Right lobe of liver (tissue), 6 donors: ENCODE data around the gene PTPRCAP. TPM values are rescaled to one million over a fixed set of nuclear protein-coding genes. Genes with fewer than 3 reads are reported as not detected.

Experiments used
- ATAC-seq, 4 donors: fragments of 200-7000 bp; cut with Tn5 transposase; one replicate each; pipeline ENCODE4 v1.9.1; 2020; ENCODE audit warnings: mild to moderate bottlenecking in 4 of 4, moderate library complexity in 4 of 4
- DNase-seq, 3 donors: peaks; one replicate each; pipeline ENCODE4 v3.0.0-alpha.2; 2020
- H3K27ac ChIP-seq, 3 donors: fragments of 200-600 bp; one replicate each; pipeline ENCODE4 v1.8.0; 2022
- H3K27me3 ChIP-seq, 2 donors: fragments of 200-600 bp; one replicate each; pipeline ENCODE4 v1.8.0; 2022
- H3K36me3 ChIP-seq, 4 donors: fragments of 200-600 bp; sonication (generic) in 1 of 4; one replicate each; pipeline versions ENCODE4 v1.5.1 to v1.8.0; 2017 to 2022; ENCODE audit warnings: control low read depth in 1 of 4
- H3K4me1 ChIP-seq, 4 donors: fragments of 200-600 bp; sonication (generic) in 1 of 4; one replicate each; pipeline versions ENCODE4 v1.5.1 to v1.8.0; 2017 to 2022; ENCODE audit warnings: control low read depth in 1 of 4
- H3K4me3 ChIP-seq, 3 donors: fragments of 200-600 bp; one replicate each; pipeline ENCODE4 v1.8.0; 2022
- H3K9me3 ChIP-seq, 4 donors: fragments of 200-600 bp; sonication (generic) in 1 of 4; one replicate each; pipeline versions ENCODE4 v1.5.1 to v1.8.0; 2017 to 2022; ENCODE audit warnings: control low read depth in 1 of 4
- CTCF ChIP-seq, 4 donors: fragments of 200-600 bp in 3 of 4; fragments of 450-650 bp in 1 of 4; IDR thresholded peaks; one replicate each; pipeline versions ENCODE4 v1.5.1 to v1.8.0; 2016 to 2022; ENCODE audit warnings: antibody characterized with exemption in 4 of 4, mild to moderate bottlenecking in 2 of 4
- POLR2A ChIP-seq: fragments of 450-650 bp; IDR thresholded peaks from one replicate; pipeline ENCODE4 v1.6.1; 2017; ENCODE audit warnings: antibody characterized with exemption, mild to moderate bottlenecking
- WGBS: methylation state at CpG from one replicate; pipeline ENCODE4 v1.1.6; 2018; ENCODE audit warnings: low coverage, low lambda C conversion rate; ENCODE audit not compliant: insufficient coverage; ENCODE audit errors: missing lambda C conversion rate; 5-methylcytosine and 5-hydroxymethylcytosine counted together
- intact Hi-C, 2 donors: fragments of 100-400 bp; cut with DNase I; formaldehyde crosslinking; loops; one replicate each; pipeline versions ENCODE4 v1.11.2 to v1.14.1; 2022
- total RNA-seq, 6 experiments: library from RNA; depleted of rRNA in 2 of 6; stranded (reverse); fragments of >200 nt in 2 of 6; fragmentation: NEBNext Ultra II Directional in 3 of 6; extraction: Animal tissue kit (Norgen Biotek cat#: 25700) in 3 of 6; gene quantifications; one replicate each; pipeline versions ENCODE4 v1.1.0 to v1.2.4, GENCODE V29; 2016 to 2023
- donor health status: DM: no; HTN: yes; CAD: no.
- donor health status: DM: no; HTN: no; CAD: no.
- donor health status: DM: no; HTN: no; CAD: no.
- donor health status: DM: no; HTN: yes; CAD: no.
- donor health status: DM: no; HTN: yes; CAD: no.

Gene PTPRCAP
- total RNA-seq, 6 experiments from 2014 or later, result 0.72 to 2.8 (median 2.1) TPM

- 30% methylated on average over 8 of the region's 12 CpGs for WGBS
- no peak overlapping the region for H3K27ac ChIP-seq
- ATAC-seq (peak; percentile 6 to 16 (median 10)), DNase-seq (no peak)
- H3K4me3 ChIP-seq, result no peak overlapping the region
- peaks cover 0 to 9% (median 0%) of the 10 kb centered on the region in 4 donors for H3K4me1 ChIP-seq
- TF ChIP-seq POLR2A (no peak), CTCF (IDR thresholded peaks at IDR 0.05) (no peak)
- H3K36me3 ChIP-seq, result no peaks in the 10 kb centered on the region
- H3K27me3 ChIP-seq, result no peaks in the 10 kb centered on the region
- intact Hi-C loops, result no loop called here
- no peaks in the 10 kb centered on the region for H3K9me3 ChIP-seq
Observed at GRCh38 chr11:67406969-67407687, 30.4 kb downstream of the PTPRCAP start.

GRCh38 chr11:67406420-67406968, 31.0 kb downstream of the PTPRCAP start:
- Histone ChIP-seq H3K36me3 (no peaks in the 10 kb centered on the region), H3K27me3 (no peaks in the 10 kb centered on the region), H3K9me3 (no peaks in the 10 kb centered on the region), H3K4me3 (no peak overlapping the region), H3K4me1 (peaks cover 0 to 10% (median 0%) of the 10 kb centered on the region in 4 donors), H3K27ac (no peak overlapping the region)
- intact Hi-C loops, result no loop called here
- 80% methylated on average over 1 of the region's 18 CpGs for WGBS
- ATAC-seq, result no peak
- TF ChIP-seq CTCF (IDR thresholded peaks at IDR 0.05), result no peak
- no peak for TF ChIP-seq POLR2A
- DNase-seq, result no peak

GRCh38 chr11:67405688-67406339, 31.7 kb downstream of the PTPRCAP start:
- TF ChIP-seq CTCF (IDR thresholded peaks at IDR 0.05) (no peak), POLR2A (no peak)
- H3K4me3 ChIP-seq, result no peak overlapping the region
- no peaks in the 10 kb centered on the region for H3K9me3 ChIP-seq
- H3K27me3 ChIP-seq, result no peaks in the 10 kb centered on the region
- peak in 1 of 3 donors; percentile 44 for DNase-seq
- no peak overlapping the region for H3K27ac ChIP-seq
- intact Hi-C loops, result no loop called here
- H3K36me3 ChIP-seq, result no peaks in the 10 kb centered on the region
- WGBS, result no CpG with 5 or more reads among the region's 9 CpGs
- ATAC-seq, result no peak
- H3K4me1 ChIP-seq, result peaks cover 0 to 13% (median under 1%) of the 10 kb centered on the region in 4 donors

- Histone ChIP-seq H3K4me1 (peaks cover 0 to 20% (median 4%) of the 10 kb centered on the region in 4 donors), H3K4me3 (no peak overlapping the region), H3K9me3 (no peaks in the 10 kb centered on the region), H3K27me3 (no peaks in the 10 kb centered on the region), H3K36me3 (peaks cover 0 to 1% (median 0%) of the 10 kb centered on the region in 4 donors), H3K27ac (no peak overlapping the region)
- intact Hi-C loops, result no loop called here
- peak in 1 of 3 donors; percentile 47 for DNase-seq
- TF ChIP-seq POLR2A (no peak), CTCF (IDR thresholded peaks at IDR 0.05) (no peak)
- WGBS, result no CpG with 5 or more reads among the region's 6 CpGs
- ATAC-seq, result no peak
Observed at GRCh38 chr11:67405196-67405567, 32.3 kb downstream of the PTPRCAP start.
